ENCODE measurements around the gene RPS6KA4. TPM values are rescaled to one million over a fixed set of nuclear protein-coding genes. Genes with fewer than 3 reads are reported as not detected.

RPS6KA4 gene
- total RNA-seq, 1 donor from 2014 or later = 42.4 TPM

- intact Hi-C loops (cut with DNase I) = no loop called here
- peak; percentile 21 for ATAC-seq
These were observed 917 bp downstream of the RPS6KA4 start for GRCh38 chr11:64359712-64360445.

GRCh38 chr11:64360448-64360921 lies 1.5 kb downstream of the RPS6KA4 start:
- Histone ChIP-seq H3K27ac (peak overlapping the region; percentile 11), H3K4me1 (peaks cover 28% of the 10 kb centered on the region), H3K36me3 (peaks cover 42% of the 10 kb centered on the region), H3K9me3 (no peaks in the 10 kb centered on the region), H3K27me3 (no peaks in the 10 kb centered on the region), H3K4me3 (peak overlapping the region; percentile 91)
- intact Hi-C loops (cut with DNase I) = no loop called here
- DNase-seq (no peak), ATAC-seq (no peak)
- TF ChIP-seq, protein P1, sequence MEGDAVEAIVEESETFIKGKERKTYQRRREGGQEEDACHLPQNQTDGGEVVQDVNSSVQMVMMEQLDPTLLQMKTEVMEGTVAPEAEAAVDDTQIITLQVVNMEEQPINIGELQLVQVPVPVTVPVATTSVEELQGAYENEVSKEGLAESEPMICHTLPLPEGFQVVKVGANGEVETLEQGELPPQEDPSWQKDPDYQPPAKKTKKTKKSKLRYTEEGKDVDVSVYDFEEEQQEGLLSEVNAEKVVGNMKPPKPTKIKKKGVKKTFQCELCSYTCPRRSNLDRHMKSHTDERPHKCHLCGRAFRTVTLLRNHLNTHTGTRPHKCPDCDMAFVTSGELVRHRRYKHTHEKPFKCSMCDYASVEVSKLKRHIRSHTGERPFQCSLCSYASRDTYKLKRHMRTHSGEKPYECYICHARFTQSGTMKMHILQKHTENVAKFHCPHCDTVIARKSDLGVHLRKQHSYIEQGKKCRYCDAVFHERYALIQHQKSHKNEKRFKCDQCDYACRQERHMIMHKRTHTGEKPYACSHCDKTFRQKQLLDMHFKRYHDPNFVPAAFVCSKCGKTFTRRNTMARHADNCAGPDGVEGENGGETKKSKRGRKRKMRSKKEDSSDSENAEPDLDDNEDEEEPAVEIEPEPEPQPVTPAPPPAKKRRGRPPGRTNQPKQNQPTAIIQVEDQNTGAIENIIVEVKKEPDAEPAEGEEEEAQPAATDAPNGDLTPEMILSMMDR (IDR thresholded peaks at IDR 0.05) = no peak

More at GRCh38 chr11:64359712-64360445, 917 bp downstream of the RPS6KA4 start:
- Histone ChIP-seq H3K27ac (peak overlapping the region; percentile 91), H3K9me3 (no peaks in the 10 kb centered on the region), H3K4me3 (peak overlapping the region; percentile 91), H3K4me1 (peaks cover 32% of the 10 kb centered on the region), H3K36me3 (peaks cover 36% of the 10 kb centered on the region), H3K27me3 (no peaks in the 10 kb centered on the region)
- peak; percentile 70 for DNase-seq
- TF ChIP-seq, protein P1 (IDR thresholded peaks at IDR 0.05) = no peak

DNA sequence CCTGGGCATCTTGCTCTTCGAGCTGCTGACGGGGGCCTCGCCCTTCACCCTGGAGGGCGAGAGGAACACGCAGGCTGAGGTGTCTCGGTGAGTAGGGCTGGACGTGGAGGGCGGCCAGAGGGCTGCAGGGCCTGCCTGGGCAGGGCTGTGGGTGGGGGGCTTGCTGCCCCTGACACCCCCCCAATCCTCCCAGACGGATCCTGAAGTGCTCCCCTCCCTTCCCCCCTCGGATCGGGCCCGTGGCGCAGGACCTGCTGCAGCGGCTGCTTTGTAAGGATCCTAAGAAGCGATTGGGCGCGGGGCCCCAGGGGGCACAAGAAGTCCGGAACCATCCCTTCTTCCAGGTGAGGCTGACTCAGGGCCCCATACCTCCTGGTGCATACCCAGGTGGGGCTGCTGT lies 2.7 kb downstream of the RPS6KA4 start:
- intact Hi-C loops (cut with DNase I) = no loop called here
- H3K36me3 ChIP-seq = peaks cover 54% of the 10 kb centered on the region
- ATAC-seq = no peak
- TF ChIP-seq, protein P1 (IDR thresholded peaks at IDR 0.05) = no peak
- H3K4me1 ChIP-seq = peaks cover 25% of the 10 kb centered on the region
- DNase-seq = no peak
- H3K27me3 ChIP-seq = no peaks in the 10 kb centered on the region
- H3K27ac ChIP-seq = no peak overlapping the region
- H3K4me3 ChIP-seq = no peak overlapping the region
- H3K9me3 ChIP-seq = no peaks in the 10 kb centered on the region

DNA sequence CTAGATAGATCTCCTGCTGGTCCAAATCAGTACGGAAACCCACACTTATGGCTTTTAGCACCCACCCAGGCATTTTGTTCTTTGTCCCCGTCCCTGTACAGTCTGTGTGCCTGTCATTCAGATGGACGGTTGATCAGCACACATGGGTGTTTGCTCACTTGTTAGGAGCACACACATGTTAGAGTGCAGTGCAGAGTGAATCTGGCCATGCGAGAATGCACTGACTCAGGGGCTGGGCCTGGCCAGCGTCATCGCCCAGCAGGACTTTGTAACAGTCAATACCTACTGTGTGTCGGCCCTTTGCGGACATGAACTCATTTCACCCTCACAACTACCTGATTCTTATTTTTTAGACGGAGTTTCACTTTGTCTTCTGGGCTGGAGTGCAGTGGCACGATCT lies 3.4 kb downstream of the RPS6KA4 start:
- Histone ChIP-seq H3K36me3 (peaks cover 59% of the 10 kb centered on the region), H3K27me3 (no peaks in the 10 kb centered on the region), H3K9me3 (no peaks in the 10 kb centered on the region), H3K4me1 (peaks cover 25% of the 10 kb centered on the region), H3K27ac (no peak overlapping the region), H3K4me3 (no peak overlapping the region)
- no peak for ATAC-seq
- intact Hi-C loops (cut with DNase I) = no loop called here
- DNase-seq = no peak
- TF ChIP-seq, protein P1 (IDR thresholded peaks at IDR 0.05) = no peak

DNA sequence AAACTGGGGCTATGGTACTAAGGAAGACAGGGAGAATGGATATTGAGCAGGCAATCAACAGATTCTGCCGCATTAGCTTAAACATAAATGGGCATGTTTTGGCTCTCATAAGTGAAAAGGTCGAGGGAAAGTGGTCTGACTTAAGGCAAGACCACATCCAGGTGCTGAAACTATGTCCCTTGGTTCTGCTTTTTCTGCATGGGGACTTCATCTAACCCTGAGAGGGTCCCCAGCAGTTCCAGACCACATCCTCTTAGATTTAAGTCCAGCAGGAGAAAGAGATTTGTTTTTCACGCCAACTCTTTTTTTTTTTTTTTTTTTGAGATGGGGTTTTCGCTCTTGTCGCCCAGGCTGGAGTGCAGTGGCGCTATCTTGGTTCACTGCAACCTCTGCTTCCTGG lies 5.5 kb downstream of the RPS6KA4 start:
- intact Hi-C loops (cut with DNase I) = no loop called here
- no peak for ATAC-seq
- Histone ChIP-seq H3K4me1 (peaks cover 13% of the 10 kb centered on the region), H3K27ac (no peak overlapping the region), H3K27me3 (no peaks in the 10 kb centered on the region), H3K9me3 (no peaks in the 10 kb centered on the region), H3K4me3 (no peak overlapping the region), H3K36me3 (peaks cover 77% of the 10 kb centered on the region)
- DNase-seq = no peak
- TF ChIP-seq, protein P1 (IDR thresholded peaks at IDR 0.05) = no peak
